NCI-H2196 (cell line): ENCODE results near the gene PRAMEF27.
"Not testable (repeated sequence)": the region's sequence is repeated elsewhere in the genome, so short reads cannot be mapped to it uniquely, and the experiment has no call there.

ENCODE experiments used
- DNase-seq: peaks from one replicate; lab custom pipeline; 2025; ENCODE audit not compliant: unreplicated experiment; lab: John Stamatoyannopoulos, UW

Gene PRAMEF27

GRCh38 chr1:13056475-13056874 lies at the start of gene PRAMEF27:
TSS of gene PRAMEF27 (minus strand) at chr1:13056575. CDS start at chr1:13053659, 2,916 bp downstream.
- DNase-seq: not testable (repeated sequence)

- not testable (repeated sequence) for DNase-seq
These were observed 14.1 kb upstream of the PRAMEF27 start, which contains the start of gene PRAMEF25 for GRCh38 chr1:13070474-13070873. TSS of gene PRAMEF25 (plus strand) at chr1:13070774. CDS start at chr1:13073694, 2,920 bp downstream.

DNA sequence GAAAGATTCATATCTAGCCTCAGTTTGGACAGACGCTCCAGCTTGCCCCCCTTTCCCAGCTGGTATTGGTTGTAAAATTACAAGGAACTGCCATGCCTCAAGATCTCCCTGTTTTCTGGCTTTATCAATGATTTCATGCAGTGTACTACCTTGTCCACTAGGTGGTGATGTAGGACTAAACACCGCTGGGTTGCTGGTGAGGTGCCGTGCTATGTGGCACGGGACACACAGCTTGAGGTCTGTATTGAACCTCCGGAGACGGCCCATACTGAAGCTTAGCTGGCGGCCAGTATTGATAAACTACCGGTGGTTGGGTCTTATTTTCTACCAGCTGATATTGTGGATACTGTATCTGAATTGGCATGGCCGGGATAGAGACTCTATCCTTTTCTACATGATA lies 36.5 kb downstream of the PRAMEF27 start:
- not testable (repeated sequence) for DNase-seq

DNA sequence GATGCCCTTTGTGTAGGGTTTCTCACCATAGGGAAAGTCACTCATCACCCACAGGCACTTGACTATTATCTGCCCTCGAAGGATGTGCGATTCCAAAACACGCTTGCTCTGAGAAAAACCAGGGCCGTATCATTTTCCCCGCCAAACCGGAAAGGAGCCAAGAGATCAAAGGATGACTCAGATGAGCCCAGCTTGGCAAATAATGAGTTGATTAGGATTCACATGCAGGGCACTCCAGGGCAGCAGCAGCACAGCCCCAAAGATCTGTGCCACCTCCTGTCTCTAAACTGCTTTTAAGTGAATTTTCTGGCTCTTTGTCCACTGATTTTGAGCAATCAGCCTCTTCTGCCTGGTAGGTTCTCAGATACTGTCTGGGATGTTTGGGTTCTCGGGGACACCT lies 44.4 kb downstream of the PRAMEF27 start:
- not testable (repeated sequence) for DNase-seq

DNA sequence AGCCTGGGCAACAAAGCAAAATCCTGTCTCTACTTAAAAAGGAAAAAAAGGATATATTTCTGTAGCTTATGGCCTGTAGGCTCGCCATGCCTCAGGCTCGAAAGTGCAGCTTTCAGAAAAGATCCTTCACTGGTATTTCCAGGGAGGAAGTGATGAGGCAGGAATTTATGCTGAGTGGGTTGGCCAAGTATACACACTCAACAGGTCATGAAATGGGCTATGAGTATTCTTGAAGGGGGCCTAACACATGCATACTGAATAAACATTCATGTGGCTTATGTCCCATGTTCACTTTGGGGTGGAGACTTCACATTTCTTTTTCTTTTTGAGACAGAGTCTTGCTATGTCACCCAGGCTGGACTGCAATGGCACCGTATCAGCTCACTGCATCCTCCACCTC lies 47.0 kb downstream of the PRAMEF27 start:
- not testable (repeated sequence) for DNase-seq

DNA sequence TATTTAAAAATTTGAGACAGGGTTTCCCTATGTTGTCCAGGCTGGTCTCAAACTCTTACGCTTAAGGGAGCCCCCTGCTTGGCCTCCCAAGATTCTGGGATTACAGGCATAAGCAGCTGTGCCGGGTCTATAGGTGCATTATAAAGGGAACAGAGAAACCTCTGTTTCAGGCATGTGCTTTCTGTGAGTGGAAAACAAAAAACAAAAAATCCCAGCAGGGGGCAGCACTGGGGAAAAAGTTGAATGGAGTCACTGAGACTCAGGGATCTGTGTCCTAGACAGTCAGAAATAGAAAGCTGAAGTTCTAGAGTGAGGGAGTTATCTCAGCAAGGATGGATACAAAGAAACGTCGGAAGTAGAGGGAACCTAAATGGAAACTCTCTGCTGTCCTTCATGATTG lies 50.6 kb downstream of the PRAMEF27 start:
- DNase-seq: not testable (repeated sequence)
